ENCODE data around the gene AOC3. TPM values are rescaled to one million over a fixed set of nuclear protein-coding genes. Genes with fewer than 3 reads are reported as not detected.

AOC3 gene
- total and polyA plus RNA-seq, 2 of the 13 experiments (the other 11 are each of a cell fraction or from before 2014, with no cell fraction given) = 8.7 to 51.7 TPM

DNA sequence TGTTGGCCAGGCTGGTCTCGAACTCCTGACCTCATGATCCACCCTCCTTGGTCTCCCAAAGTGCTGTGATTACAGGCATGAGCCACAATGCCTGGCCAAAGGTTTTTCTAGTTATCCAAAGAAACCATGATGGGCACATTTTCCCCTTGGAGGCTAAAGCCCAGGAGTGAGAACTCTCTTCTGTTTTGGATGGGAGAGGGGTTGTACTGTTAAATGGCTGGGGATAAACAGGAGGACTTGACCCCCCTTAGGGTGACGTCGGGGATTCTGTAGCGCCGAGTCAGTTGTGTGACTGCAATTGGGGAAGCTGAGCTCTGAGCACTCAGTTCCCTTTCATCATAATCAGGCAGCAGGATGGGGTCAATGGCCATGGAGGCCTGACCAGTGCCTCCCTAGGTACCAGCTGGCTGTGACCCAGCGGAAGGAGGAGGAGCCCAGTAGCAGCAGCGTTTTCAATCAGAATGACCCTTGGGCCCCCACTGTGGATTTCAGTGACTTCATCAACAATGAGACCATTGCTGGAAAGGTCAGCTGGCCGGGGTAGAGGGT lies 4.1 kb downstream of the AOC3 start (continued):
- TF ChIP-seq, protein P1, sequence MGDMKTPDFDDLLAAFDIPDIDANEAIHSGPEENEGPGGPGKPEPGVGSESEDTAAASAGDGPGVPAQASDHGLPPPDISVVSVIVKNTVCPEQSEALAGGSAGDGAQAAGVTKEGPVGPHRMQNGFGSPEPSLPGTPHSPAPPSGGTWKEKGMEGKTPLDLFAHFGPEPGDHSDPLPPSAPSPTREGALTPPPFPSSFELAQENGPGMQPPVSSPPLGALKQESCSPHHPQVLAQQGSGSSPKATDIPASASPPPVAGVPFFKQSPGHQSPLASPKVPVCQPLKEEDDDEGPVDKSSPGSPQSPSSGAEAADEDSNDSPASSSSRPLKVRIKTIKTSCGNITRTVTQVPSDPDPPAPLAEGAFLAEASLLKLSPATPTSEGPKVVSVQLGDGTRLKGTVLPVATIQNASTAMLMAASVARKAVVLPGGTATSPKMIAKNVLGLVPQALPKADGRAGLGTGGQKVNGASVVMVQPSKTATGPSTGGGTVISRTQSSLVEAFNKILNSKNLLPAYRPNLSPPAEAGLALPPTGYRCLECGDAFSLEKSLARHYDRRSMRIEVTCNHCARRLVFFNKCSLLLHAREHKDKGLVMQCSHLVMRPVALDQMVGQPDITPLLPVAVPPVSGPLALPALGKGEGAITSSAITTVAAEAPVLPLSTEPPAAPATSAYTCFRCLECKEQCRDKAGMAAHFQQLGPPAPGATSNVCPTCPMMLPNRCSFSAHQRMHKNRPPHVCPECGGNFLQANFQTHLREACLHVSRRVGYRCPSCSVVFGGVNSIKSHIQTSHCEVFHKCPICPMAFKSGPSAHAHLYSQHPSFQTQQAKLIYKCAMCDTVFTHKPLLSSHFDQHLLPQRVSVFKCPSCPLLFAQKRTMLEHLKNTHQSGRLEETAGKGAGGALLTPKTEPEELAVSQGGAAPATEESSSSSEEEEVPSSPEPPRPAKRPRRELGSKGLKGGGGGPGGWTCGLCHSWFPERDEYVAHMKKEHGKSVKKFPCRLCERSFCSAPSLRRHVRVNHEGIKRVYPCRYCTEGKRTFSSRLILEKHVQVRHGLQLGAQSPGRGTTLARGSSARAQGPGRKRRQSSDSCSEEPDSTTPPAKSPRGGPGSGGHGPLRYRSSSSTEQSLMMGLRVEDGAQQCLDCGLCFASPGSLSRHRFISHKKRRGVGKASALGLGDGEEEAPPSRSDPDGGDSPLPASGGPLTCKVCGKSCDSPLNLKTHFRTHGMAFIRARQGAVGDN (CRISPR knock-in tag; IDR thresholded peaks at IDR 0.05) = peak; percentile 36; the same call in 1 of the 2 replicates
- TF ChIP-seq, protein P2, sequence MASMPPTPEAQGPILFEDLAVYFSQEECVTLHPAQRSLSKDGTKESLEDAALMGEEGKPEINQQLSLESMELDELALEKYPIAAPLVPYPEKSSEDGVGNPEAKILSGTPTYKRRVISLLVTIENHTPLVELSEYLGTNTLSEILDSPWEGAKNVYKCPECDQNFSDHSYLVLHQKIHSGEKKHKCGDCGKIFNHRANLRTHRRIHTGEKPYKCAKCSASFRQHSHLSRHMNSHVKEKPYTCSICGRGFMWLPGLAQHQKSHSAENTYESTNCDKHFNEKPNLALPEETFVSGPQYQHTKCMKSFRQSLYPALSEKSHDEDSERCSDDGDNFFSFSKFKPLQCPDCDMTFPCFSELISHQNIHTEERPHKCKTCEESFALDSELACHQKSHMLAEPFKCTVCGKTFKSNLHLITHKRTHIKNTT (CRISPR knock-in tag; IDR thresholded peaks at IDR 0.05) = no peak
- TF ChIP-seq, protein P3, sequence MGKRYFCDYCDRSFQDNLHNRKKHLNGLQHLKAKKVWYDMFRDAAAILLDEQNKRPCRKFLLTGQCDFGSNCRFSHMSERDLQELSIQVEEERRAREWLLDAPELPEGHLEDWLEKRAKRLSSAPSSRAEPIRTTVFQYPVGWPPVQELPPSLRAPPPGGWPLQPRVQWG (CRISPR knock-in tag; IDR thresholded peaks at IDR 0.05; ENCODE audit: borderline replicate concordance, low read depth) = no peak
- peak; percentile 79 for TF ChIP-seq SALL1 (CRISPR knock-in tag; IDR thresholded peaks at IDR 0.05)
- no peak for TF ChIP-seq HCFC1 (IDR thresholded peaks at IDR 0.05; ENCODE audit: low read depth, low read length)
- TF ChIP-seq REL (CRISPR knock-in tag; conservative IDR thresholded peaks at IDR 0.05) = no peak
- no peak for TF ChIP-seq SRY (CRISPR knock-in tag; IDR thresholded peaks at IDR 0.05)
- TF ChIP-seq LCORL (IDR thresholded peaks at IDR 0.05) = no peak
- peak; percentile 63; the same call in 1 of the 2 replicates for TF ChIP-seq LCORL (CRISPR knock-in tag; IDR thresholded peaks at IDR 0.05)
- peak; percentile 45; the same call in 1 of the 2 replicates for TF ChIP-seq GABPB1 (CRISPR knock-in tag; IDR thresholded peaks at IDR 0.05)
- TF ChIP-seq, protein P4, sequence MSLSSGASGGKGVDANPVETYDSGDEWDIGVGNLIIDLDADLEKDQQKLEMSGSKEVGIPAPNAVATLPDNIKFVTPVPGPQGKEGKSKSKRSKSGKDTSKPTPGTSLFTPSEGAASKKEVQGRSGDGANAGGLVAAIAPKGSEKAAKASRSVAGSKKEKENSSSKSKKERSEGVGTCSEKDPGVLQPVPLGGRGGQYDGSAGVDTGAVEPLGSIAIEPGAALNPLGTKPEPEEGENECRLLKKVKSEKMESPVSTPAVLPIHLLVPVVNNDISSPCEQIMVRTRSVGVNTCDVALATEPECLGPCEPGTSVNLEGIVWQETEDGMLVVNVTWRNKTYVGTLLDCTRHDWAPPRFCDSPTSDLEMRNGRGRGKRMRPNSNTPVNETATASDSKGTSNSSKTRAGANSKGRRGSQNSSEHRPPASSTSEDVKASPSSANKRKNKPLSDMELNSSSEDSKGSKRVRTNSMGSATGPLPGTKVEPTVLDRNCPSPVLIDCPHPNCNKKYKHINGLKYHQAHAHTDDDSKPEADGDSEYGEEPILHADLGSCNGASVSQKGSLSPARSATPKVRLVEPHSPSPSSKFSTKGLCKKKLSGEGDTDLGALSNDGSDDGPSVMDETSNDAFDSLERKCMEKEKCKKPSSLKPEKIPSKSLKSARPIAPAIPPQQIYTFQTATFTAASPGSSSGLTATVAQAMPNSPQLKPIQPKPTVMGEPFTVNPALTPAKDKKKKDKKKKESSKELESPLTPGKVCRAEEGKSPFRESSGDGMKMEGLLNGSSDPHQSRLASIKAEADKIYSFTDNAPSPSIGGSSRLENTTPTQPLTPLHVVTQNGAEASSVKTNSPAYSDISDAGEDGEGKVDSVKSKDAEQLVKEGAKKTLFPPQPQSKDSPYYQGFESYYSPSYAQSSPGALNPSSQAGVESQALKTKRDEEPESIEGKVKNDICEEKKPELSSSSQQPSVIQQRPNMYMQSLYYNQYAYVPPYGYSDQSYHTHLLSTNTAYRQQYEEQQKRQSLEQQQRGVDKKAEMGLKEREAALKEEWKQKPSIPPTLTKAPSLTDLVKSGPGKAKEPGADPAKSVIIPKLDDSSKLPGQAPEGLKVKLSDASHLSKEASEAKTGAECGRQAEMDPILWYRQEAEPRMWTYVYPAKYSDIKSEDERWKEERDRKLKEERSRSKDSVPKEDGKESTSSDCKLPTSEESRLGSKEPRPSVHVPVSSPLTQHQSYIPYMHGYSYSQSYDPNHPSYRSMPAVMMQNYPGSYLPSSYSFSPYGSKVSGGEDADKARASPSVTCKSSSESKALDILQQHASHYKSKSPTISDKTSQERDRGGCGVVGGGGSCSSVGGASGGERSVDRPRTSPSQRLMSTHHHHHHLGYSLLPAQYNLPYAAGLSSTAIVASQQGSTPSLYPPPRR (CRISPR knock-in tag; IDR thresholded peaks at IDR 0.05; ENCODE audit: borderline replicate concordance) = peak; percentile 77; the same call in 1 of the 2 replicates
- peak; percentile 35; the same call in 1 of the 2 replicates for TF ChIP-seq MEIS2 (CRISPR knock-in tag; IDR thresholded peaks at IDR 0.05)
- TF ChIP-seq, protein P5, sequence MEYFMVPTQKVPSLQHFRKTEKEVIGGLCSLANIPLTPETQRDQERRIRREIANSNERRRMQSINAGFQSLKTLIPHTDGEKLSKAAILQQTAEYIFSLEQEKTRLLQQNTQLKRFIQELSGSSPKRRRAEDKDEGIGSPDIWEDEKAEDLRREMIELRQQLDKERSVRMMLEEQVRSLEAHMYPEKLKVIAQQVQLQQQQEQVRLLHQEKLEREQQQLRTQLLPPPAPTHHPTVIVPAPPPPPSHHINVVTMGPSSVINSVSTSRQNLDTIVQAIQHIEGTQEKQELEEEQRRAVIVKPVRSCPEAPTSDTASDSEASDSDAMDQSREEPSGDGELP (IDR thresholded peaks at IDR 0.05; ENCODE audit: borderline replicate concordance, low read depth) = peak; percentile 98
- peak; percentile 42; the same call in 1 of the 2 replicates for TF ChIP-seq FOXA3 (CRISPR knock-in tag; IDR thresholded peaks at IDR 0.05)
- no peak for TF ChIP-seq ZNF510 (CRISPR knock-in tag; IDR thresholded peaks at IDR 0.05; ENCODE audit: low read depth)
- TF ChIP-seq, protein P6, sequence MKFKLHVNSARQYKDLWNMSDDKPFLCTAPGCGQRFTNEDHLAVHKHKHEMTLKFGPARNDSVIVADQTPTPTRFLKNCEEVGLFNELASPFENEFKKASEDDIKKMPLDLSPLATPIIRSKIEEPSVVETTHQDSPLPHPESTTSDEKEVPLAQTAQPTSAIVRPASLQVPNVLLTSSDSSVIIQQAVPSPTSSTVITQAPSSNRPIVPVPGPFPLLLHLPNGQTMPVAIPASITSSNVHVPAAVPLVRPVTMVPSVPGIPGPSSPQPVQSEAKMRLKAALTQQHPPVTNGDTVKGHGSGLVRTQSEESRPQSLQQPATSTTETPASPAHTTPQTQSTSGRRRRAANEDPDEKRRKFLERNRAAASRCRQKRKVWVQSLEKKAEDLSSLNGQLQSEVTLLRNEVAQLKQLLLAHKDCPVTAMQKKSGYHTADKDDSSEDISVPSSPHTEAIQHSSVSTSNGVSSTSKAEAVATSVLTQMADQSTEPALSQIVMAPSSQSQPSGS (CRISPR knock-in tag; IDR thresholded peaks at IDR 0.05) = no peak; the same call in none of the 2 replicates

Data from HepG2 (cell line).